ENCODE results near the gene UBASH3B. TPM values are rescaled to one million over a fixed set of nuclear protein-coding genes. Genes with fewer than 3 reads are reported as not detected.

The UBASH3B gene
- total and polyA plus RNA-seq, 7 donors = 1.4 to 17.5 (median 8.5) TPM

DNA sequence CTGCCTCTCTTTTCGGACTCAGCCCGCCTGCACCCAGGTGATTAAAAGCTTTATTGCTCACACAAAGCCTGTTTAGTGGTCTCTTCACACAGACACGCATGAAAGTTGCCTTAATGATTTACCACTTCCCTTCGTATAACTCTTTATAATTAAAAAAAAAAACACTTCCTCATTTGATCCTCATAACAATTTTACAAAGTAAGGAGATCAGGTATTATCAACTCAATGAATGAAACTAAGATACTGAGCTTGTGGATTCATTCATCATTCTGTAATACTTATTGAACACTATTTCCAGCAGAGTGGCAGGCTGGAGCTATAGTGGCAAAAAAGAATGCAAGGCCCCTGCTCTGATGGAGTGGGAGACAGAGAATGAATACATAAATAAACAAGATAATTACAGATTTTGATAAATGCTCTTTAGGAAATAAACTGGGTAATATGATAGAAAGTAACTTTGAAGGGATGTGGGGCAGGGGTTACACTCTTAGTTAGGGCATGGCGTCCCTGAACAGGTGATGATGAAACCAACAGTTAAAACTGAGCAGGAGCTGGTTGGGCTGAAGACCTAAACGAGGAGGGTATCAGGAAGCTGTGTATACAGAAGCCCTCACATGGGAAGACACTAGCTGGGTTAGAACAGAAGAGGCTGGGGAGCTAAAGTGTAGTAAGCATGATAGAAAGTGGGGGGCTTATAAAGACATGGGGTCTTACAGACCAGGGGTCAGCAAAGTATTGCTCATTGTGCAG lies 177.4 kb downstream of the UBASH3B start:
- no peak for DNase-seq
- Histone ChIP-seq H3K9me3 (no peaks in the 10 kb centered on the region), H3K27me3 (ENCODE audit: insufficient read depth in 3 of 3, low read length in 2 of 3) (no peaks in the 10 kb centered on the region), H3K27ac (no peak overlapping the region), H3K36me3 (ENCODE audit: insufficient read depth in 1 of 2, low read depth in 1 of 2) (no peaks in the 10 kb centered on the region), H3K4me3 (no peak overlapping the region), H3K4me1 (no peaks in the 10 kb centered on the region)
- TF ChIP-seq, protein P1, sequence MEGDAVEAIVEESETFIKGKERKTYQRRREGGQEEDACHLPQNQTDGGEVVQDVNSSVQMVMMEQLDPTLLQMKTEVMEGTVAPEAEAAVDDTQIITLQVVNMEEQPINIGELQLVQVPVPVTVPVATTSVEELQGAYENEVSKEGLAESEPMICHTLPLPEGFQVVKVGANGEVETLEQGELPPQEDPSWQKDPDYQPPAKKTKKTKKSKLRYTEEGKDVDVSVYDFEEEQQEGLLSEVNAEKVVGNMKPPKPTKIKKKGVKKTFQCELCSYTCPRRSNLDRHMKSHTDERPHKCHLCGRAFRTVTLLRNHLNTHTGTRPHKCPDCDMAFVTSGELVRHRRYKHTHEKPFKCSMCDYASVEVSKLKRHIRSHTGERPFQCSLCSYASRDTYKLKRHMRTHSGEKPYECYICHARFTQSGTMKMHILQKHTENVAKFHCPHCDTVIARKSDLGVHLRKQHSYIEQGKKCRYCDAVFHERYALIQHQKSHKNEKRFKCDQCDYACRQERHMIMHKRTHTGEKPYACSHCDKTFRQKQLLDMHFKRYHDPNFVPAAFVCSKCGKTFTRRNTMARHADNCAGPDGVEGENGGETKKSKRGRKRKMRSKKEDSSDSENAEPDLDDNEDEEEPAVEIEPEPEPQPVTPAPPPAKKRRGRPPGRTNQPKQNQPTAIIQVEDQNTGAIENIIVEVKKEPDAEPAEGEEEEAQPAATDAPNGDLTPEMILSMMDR (IDR thresholded peaks at IDR 0.05) = no peak
- ATAC-seq = no peak
- intact Hi-C loops (cut with DNase I) = no loop called here
- WGBS, 3 donors = 69 to 74% (median 74%) methylated on average over 6 of the region's 6 CpGs

DNA sequence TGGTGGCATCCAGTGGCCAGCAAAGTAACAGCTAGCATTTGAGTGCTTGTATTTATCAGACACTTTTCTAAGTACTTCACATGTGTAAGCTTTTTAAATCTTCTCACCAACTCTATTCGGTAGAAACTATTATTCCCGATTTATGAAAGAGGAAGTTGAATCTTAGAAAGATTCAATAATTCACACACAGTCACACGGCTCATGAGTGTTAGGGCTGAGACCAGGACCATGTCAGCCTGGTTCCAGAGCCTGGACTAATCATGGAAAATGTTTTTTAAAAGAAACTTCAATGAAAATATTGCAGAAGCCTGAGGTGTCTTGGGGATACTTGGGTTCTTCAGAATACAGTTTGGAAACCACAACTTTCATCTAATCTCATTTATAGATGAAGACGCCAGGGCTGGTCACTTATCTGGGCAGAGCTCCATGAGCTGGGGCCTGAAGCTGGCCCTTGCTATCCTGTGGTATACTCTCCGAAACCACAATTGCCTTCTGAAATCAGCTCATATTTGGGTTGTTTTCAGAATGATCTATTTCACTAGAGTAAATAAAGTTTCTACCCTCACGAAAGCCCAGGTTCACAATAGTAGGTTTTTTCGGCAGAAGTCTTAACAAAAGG lies 178.4 kb downstream of the UBASH3B start:
- ATAC-seq = no peak
- no peaks in the 10 kb centered on the region for H3K4me1 ChIP-seq
- DNase-seq = no peak
- H3K4me3 ChIP-seq = no peak overlapping the region
- no peak overlapping the region for H3K27ac ChIP-seq
- WGBS, 3 donors = 78 to 83% (median 82%) methylated on average over 7 of the region's 7 CpGs
- no peaks in the 10 kb centered on the region for H3K36me3 ChIP-seq (ENCODE audit: insufficient read depth in 1 of 2, low read depth in 1 of 2)
- no peaks in the 10 kb centered on the region for H3K27me3 ChIP-seq (ENCODE audit: insufficient read depth in 3 of 3, low read length in 2 of 3)
- intact Hi-C loops (cut with DNase I) = no loop called here
- TF ChIP-seq, protein P1 (IDR thresholded peaks at IDR 0.05) = no peak
- H3K9me3 ChIP-seq = no peaks in the 10 kb centered on the region

GRCh38 chr11:122836916-122837315 lies 181.4 kb downstream of the UBASH3B start:
- Histone ChIP-seq H3K27me3 (ENCODE audit: insufficient read depth in 3 of 3, low read length in 2 of 3) (no peaks in the 10 kb centered on the region), H3K27ac (no peak overlapping the region), H3K4me1 (no peaks in the 10 kb centered on the region), H3K4me3 (no peak overlapping the region), H3K9me3 (no peaks in the 10 kb centered on the region), H3K36me3 (ENCODE audit: insufficient read depth in 1 of 2, low read depth in 1 of 2) (no peaks in the 10 kb centered on the region)
- intact Hi-C loops (cut with DNase I) = no loop called here
- TF ChIP-seq, protein P1 (IDR thresholded peaks at IDR 0.05) = no peak
- no peak for DNase-seq
- ATAC-seq = no peak

DNA sequence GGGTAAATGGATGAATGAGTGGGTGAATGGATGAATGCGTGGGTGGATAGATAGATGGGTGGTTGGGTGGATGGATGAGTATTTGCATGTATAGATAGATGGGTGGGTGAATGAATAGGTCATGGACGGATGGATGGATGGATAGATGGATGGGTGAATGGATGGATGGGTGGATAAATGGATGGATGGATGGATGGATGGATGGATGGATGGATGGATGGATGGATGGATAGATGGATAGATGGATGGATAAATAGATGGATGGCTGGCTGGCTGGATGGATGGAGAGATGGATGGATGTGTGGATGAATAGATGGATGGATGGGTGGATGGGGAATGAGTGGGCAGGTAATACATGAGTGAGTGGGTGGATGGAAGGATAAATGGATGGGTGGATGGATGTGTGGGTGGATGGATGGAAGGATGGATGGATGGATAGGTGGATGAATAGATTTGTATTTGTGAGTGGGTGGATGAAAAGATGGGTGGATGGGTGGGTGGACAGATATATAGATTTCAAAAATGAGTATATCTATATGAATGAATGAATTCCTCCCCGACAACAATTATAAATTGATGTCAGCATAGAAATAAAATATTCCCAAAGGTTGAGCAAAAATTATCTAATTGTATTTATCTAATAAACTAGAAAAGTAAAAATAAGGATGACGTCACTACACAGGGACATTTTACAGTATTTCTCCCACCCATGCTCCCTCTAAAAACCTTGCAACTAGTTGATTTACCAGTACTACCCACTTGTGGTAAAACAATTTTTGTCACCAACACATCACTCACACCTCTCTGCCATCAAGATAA lies 182.2 kb downstream of the UBASH3B start:
- TF ChIP-seq, protein P1 (IDR thresholded peaks at IDR 0.05) = no peak
- intact Hi-C loops (cut with DNase I) = no loop called here
- WGBS, 3 donors = 88 to 95% (median 94%) methylated on average over 4 of the region's 4 CpGs

More for the DNA sequence above, 182.2 kb downstream of the UBASH3B start:
- DNase-seq (no peak), ATAC-seq (no peak)
- Histone ChIP-seq H3K4me1 (no peaks in the 10 kb centered on the region), H3K9me3 (no peaks in the 10 kb centered on the region), H3K27me3 (ENCODE audit: insufficient read depth in 3 of 3, low read length in 2 of 3) (no peaks in the 10 kb centered on the region), H3K4me3 (no peak overlapping the region), H3K27ac (no peak overlapping the region), H3K36me3 (ENCODE audit: insufficient read depth in 1 of 2, low read depth in 1 of 2) (no peaks in the 10 kb centered on the region)
